Gastroesophageal sphincter (tissue), 4 donors: Measurements from ENCODE around the gene MAPK8IP3. TPM values are rescaled to one million over a fixed set of nuclear protein-coding genes. Genes with fewer than 3 reads are reported as not detected.

Experiments used
- ATAC-seq: fragments of 150-250 bp; one replicate; pipeline ENCODE4 v1.9.1; 2016; ENCODE audit warnings: mild to moderate bottlenecking, moderate library complexity
- H3K27ac ChIP-seq, 4 donors: fragments of 200-600 bp; sonication (generic) in 3 of 4; 1 replicate in 3 of 4; 2 replicates in 1 of 4; pipeline ENCODE4 v1.5.1; 2016 to 2019
- H3K27me3 ChIP-seq: fragments of 200-600 bp; sonication (generic); one replicate; pipeline ENCODE4 v1.5.1; 2019
- H3K36me3 ChIP-seq, 2 donors: fragments of 200-600 bp; sonication (generic); one replicate each; pipeline ENCODE4 v1.5.1; 2019; ENCODE audit warnings: control low read depth in 1 of 2
- H3K4me1 ChIP-seq, 3 donors: fragments of 200-600 bp; sonication (generic); 1 replicate in 2 of 3; 2 replicates in 1 of 3; pipeline ENCODE4 v1.5.1; 2016 to 2019; ENCODE audit warnings: control low read depth in 2 of 3
- H3K4me3 ChIP-seq, 2 donors: fragments of 200-600 bp; sonication (generic); one replicate each; pipeline ENCODE4 v1.5.1; 2019; ENCODE audit warnings: mild to moderate bottlenecking in 1 of 2, moderate library complexity in 1 of 2
- H3K9me3 ChIP-seq, 3 donors: fragments of 200-600 bp; sonication (generic); one replicate each; pipeline ENCODE4 v1.5.1; 2017 to 2019; ENCODE audit warnings: control low read depth in 2 of 3
- EP300 ChIP-seq: sonication (generic); formaldehyde crosslinking; IDR thresholded peaks from one replicate; pipeline ENCODE4 v1.6.1; 2017; ENCODE audit warnings: antibody characterized with exemption, mild to moderate bottlenecking
- POLR2A ChIP-seq, 2 donors: fragments of 450-650 bp; IDR thresholded peaks; one replicate each; pipeline ENCODE4 v1.6.1; 2017; ENCODE audit warnings: antibody characterized with exemption in 2 of 2, mild to moderate bottlenecking in 2 of 2, moderate library complexity in 1 of 2
- POLR2AphosphoS5 ChIP-seq: sonication (generic); formaldehyde crosslinking; IDR thresholded peaks from one replicate; pipeline ENCODE4 v1.6.1; 2017; ENCODE audit warnings: antibody characterized with exemption
- WGBS, 2 donors: methylation state at CpG; one replicate each; pipeline ENCODE4 v1.1.5; 2018; ENCODE audit warnings: low coverage in 1 of 2; 5-methylcytosine and 5-hydroxymethylcytosine counted together
- total RNA-seq, 4 donors: library from RNA; depleted of rRNA; stranded (reverse); fragments of >200 nt; gene quantifications; one replicate each; pipeline ENCODE4 v1.1.0, GENCODE V29; 2016
- TF ChIP-seq, protein P1 (sequence below), 4 experiments: fragments of 200-600 bp in 2 of 4; fragments of 450-650 bp in 2 of 4; sonication (generic) in 1 of 4; IDR thresholded peaks; one replicate each; pipeline ENCODE4 v1.5.1; 2017 to 2019; ENCODE audit warnings: antibody characterized with exemption in 4 of 4, mild to moderate bottlenecking in 2 of 4, moderate library complexity in 2 of 4

The MAPK8IP3 gene
- total RNA-seq, 4 donors from 2014 or later: 12.0 to 66.8 (median 33.1) TPM

DNA sequence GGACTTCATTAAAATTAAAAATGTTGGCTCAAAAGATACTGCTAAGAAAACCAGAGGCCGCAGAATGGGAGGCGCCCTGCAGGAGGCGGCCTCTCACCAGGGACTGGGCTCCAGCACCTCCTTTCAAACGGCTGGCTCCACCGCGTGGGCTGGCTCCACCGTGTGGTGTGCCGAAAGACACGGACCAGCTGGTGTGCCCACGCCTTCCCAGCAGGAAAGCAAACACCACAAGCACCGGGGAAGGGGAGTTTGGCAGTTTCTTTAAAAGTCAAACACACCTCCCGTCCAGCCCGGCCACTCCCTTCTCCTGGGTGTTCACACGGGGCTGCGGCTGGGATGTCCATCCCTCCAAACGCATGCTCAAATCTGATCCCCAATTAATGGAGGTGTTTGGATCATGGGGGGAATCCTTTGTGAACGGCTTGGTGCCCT lies 106.8 kb downstream of the MAPK8IP3 start:
- H3K4me3 ChIP-seq: no peak overlapping the region
- TF ChIP-seq, protein P1, sequence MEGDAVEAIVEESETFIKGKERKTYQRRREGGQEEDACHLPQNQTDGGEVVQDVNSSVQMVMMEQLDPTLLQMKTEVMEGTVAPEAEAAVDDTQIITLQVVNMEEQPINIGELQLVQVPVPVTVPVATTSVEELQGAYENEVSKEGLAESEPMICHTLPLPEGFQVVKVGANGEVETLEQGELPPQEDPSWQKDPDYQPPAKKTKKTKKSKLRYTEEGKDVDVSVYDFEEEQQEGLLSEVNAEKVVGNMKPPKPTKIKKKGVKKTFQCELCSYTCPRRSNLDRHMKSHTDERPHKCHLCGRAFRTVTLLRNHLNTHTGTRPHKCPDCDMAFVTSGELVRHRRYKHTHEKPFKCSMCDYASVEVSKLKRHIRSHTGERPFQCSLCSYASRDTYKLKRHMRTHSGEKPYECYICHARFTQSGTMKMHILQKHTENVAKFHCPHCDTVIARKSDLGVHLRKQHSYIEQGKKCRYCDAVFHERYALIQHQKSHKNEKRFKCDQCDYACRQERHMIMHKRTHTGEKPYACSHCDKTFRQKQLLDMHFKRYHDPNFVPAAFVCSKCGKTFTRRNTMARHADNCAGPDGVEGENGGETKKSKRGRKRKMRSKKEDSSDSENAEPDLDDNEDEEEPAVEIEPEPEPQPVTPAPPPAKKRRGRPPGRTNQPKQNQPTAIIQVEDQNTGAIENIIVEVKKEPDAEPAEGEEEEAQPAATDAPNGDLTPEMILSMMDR (IDR thresholded peaks at IDR 0.05): peak in 3 of 4 experiments; percentile 39 to 69 (median 48)
- TF ChIP-seq POLR2A (IDR thresholded peaks at IDR 0.05): no peak
- peak; percentile 45 for TF ChIP-seq POLR2AphosphoS5
- peak; percentile 85 for ATAC-seq
- no peaks in the 10 kb centered on the region for H3K27me3 ChIP-seq
- H3K4me1 ChIP-seq: peaks cover 0 to 10% (median 0%) of the 10 kb centered on the region in 3 donors
- 18 to 38% methylated on average over 7 to 8 of the region's 17 CpGs for WGBS, 2 donors
- peak overlapping the region in 1 of 4 donors; percentile 28 for H3K27ac ChIP-seq
- H3K36me3 ChIP-seq: peaks cover 0 to 82% of the 10 kb centered on the region in 2 donors
- no peaks in the 10 kb centered on the region for H3K9me3 ChIP-seq

DNA sequence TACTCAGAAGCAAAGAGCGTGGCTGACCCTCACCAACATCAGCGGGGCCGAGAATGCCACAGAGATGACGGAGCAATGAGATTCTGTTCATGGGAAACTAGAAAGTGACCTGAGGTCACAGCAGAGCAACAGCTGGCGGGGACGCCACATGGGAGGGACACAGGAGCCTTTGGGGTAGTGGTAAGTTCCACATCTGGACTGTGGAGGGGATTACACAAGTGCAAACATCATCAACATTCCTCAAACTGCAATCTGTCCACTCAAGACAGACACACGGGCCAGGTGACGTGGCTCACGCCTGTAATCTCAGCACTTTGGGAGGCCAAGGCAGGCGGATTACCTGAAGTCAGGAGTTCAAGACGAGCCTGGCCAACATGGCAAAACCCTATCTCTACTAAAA lies 109.5 kb downstream of the MAPK8IP3 start:
- Histone ChIP-seq H3K27me3 (no peaks in the 10 kb centered on the region), H3K4me3 (no peak overlapping the region), H3K36me3 (peaks cover 0 to 82% of the 10 kb centered on the region in 2 donors), H3K4me1 (peaks cover 0 to 10% (median 0%) of the 10 kb centered on the region in 3 donors), H3K9me3 (no peaks in the 10 kb centered on the region), H3K27ac (no peak overlapping the region)
- ATAC-seq: no peak
- TF ChIP-seq POLR2AphosphoS5: no peak
- TF ChIP-seq EP300: no peak
- TF ChIP-seq POLR2A (IDR thresholded peaks at IDR 0.05): no peak
- TF ChIP-seq, protein P1 (IDR thresholded peaks at IDR 0.05): no peak
- 89 to 93% methylated on average over 3 to 7 of the region's 11 CpGs for WGBS, 2 donors

DNA sequence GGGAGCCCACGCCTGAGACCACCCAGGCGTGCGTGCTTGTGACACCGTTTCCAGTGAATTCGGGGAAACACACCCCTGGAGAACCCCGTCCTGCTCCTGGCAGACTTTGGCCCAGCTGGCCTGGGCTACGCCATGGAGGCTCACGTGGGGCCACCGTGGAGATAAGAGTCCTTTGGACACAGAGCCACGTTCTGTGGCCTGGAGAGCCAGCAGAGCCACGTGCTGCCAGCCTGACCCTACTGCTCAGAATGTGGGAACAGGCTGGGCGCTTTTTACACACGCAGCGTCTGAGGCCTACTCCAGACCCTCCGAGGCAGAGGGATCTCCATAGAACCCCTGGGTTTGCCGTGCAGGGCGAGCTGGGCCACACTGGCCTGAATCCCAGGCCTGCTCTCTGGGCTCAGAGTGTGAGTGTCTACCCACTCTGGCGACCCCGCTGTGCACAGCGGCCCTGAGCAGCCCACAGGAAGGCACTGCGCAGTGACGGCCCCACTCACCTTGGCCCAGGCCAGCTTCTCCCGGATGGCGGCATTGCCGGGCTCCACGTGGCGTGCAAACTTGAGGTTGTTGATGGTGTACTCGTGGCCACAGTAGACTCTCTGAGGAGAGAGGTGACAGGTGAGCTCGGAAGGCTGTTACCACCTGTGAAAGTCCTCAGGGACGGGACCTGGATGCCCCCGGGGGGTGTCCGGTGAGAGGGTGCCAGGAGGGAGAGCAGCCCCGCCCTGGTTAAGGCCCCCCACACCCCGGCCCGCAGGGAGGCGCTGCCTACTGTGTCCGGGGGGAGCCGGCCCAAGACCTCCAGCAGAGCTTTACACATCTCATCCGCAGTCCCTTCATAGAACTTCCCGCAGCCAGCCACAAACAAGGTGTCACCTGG lies 110.6 kb downstream of the MAPK8IP3 start:
- peaks cover 0 to 88% of the 10 kb centered on the region in 2 donors for H3K36me3 ChIP-seq

DNA sequence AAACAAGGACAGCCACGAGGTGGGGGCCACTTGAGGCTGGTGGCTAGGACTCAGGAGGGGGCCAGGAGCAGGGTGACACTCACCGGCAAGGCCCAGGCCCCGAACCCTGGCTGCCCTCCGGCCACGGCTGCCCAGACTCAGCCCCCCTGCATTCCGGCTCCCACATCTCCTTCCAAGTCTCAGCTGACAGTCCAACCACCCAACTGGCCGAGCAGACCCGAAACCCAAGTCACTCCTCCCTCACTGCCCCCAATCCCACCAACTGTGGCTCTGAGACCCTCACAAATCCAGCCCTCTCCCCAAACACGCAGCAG lies 111.2 kb downstream of the MAPK8IP3 start:
- H3K36me3 ChIP-seq: peaks cover 0 to 94% of the 10 kb centered on the region in 2 donors
- TF ChIP-seq POLR2A (IDR thresholded peaks at IDR 0.05) (no peak), POLR2AphosphoS5 (no peak), EP300 (no peak)
- TF ChIP-seq, protein P1 (IDR thresholded peaks at IDR 0.05): no peak
- no peak overlapping the region for H3K4me3 ChIP-seq
- 91% methylated on average over 7 of the region's 9 CpGs; no CpG with 5 or more reads in 1 of the 2 donors for WGBS, 2 donors
- H3K27ac ChIP-seq: no peak overlapping the region
- no peak for ATAC-seq
- H3K27me3 ChIP-seq: no peaks in the 10 kb centered on the region
- no peaks in the 10 kb centered on the region for H3K9me3 ChIP-seq
- H3K4me1 ChIP-seq: peaks cover 0 to 14% (median 0%) of the 10 kb centered on the region in 3 donors

More for the DNA sequence above, 110.6 kb downstream of the MAPK8IP3 start:
- Histone ChIP-seq H3K27ac (no peak overlapping the region), H3K4me3 (no peak overlapping the region), H3K4me1 (peaks cover 0 to 10% (median 0%) of the 10 kb centered on the region in 3 donors), H3K27me3 (no peaks in the 10 kb centered on the region), H3K9me3 (no peaks in the 10 kb centered on the region)
- 88 to 89% methylated on average over 3 to 16 of the region's 40 CpGs for WGBS, 2 donors
- TF ChIP-seq EP300: no peak
- TF ChIP-seq POLR2A (IDR thresholded peaks at IDR 0.05): no peak
- TF ChIP-seq, protein P1 (IDR thresholded peaks at IDR 0.05): no peak
- no peak for ATAC-seq

DNA sequence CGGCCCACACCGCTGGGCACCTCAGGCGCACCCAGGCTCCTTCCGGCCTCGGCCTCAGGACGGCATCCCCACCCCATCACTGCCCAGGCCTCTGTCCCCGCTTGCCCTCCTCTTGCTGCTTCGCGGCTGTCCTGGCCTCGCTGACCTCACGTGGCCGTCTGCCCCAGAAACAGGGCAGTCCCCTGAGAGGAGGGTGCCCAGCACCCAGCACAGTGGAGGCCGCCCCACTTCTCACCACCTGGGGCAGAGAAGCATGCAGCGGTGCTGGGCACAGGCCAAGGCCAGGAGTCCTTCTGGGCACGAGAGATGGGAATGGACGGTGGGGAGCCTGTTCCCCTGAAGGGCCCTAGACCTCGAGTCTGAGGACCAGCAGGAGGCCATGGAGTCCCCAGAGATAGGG lies 111.7 kb downstream of the MAPK8IP3 start:
- Histone ChIP-seq H3K9me3 (no peaks in the 10 kb centered on the region), H3K36me3 (peaks cover 0 to 97% of the 10 kb centered on the region in 2 donors), H3K27me3 (no peaks in the 10 kb centered on the region), H3K4me1 (peaks cover 0 to 15% (median 0%) of the 10 kb centered on the region in 3 donors), H3K27ac (no peak overlapping the region), H3K4me3 (no peak overlapping the region)
- TF ChIP-seq EP300 (no peak), POLR2A (IDR thresholded peaks at IDR 0.05) (no peak), POLR2AphosphoS5 (no peak)
- TF ChIP-seq, protein P1 (IDR thresholded peaks at IDR 0.05): no peak
- WGBS, 2 donors: 90% methylated on average over 6 of the region's 17 CpGs; no CpG with 5 or more reads in 1 of the 2 donors
- peak; percentile 15 for ATAC-seq
